T-helper 17 cell (primary cell): ENCODE measurements around the gene FNTB. TPM values are rescaled to one million over a fixed set of nuclear protein-coding genes. Genes with fewer than 3 reads are reported as not detected.

ENCODE experiments used
- ATAC-seq: fragments of 150-1000 bp; cut with Tn5 transposase; 2 replicates; pipeline ENCODE4 v1.10.0; 2021; ENCODE audit warnings: mild to moderate bottlenecking, moderate library complexity
- DNase-seq, 3 donors: peaks; one replicate each; pipeline versions ENCODE4 v3.0.0 to v3.0.0-alpha.2; 2020 to 2021
- H3K9me3 ChIP-seq: one replicate; pipeline ENCODE4 v1.7.0; 2013; ENCODE audit warnings: low read length, mild to moderate bottlenecking; ENCODE audit not compliant: control insufficient read depth, poor library complexity, severe bottlenecking
- H3K27ac Mint-ChIP-seq: one replicate; pipeline ENCODE4 v1.8.0; 2022; ENCODE audit warnings: mild to moderate bottlenecking, moderate library complexity, mixed read lengths
- H3K27me3 Mint-ChIP-seq: one replicate; pipeline ENCODE4 v1.8.0; 2022; ENCODE audit warnings: mixed read lengths
- H3K36me3 Mint-ChIP-seq: one replicate; pipeline ENCODE4 v1.8.0; 2022; ENCODE audit warnings: low read depth, mixed read lengths
- H3K4me1 Mint-ChIP-seq: one replicate; pipeline ENCODE4 v1.8.0; 2022; ENCODE audit warnings: mild to moderate bottlenecking, mixed read lengths
- H3K4me3 Mint-ChIP-seq: one replicate; pipeline ENCODE4 v1.8.0; 2022; ENCODE audit warnings: mild to moderate bottlenecking, moderate library complexity, mixed read lengths
- total RNA-seq, 4 donors: library from RNA in 2 of 4; stranded (reverse) in 2 of 4; gene quantifications; one replicate each; pipeline ENCODE4 v1.2.3 and lab custom pipeline; 2022 to 2026

The FNTB gene
- 10 to 100 TPM; 14.2 to 22.5 TPM for total RNA-seq
- total RNA-seq (lab: John Stamatoyannopoulos, UW), result 2.4 to 3.7 reads per million in 2 donors

GRCh38 chr14:64986648-64987437, at the start of gene FNTB:
FNTB (plus strand) TSS chr14:64986895; CDS start chr14:64986954, 59 bp downstream.
- DNase-seq, result peak; percentile 83 to 88 (median 85)
- H3K27me3 Mint-ChIP-seq, result peaks cover 9% of the 10 kb centered on the region
- ATAC-seq, result peak; percentile 94
- no peaks in the 10 kb centered on the region for H3K9me3 ChIP-seq
- H3K4me3 Mint-ChIP-seq, result peak within 1 kb of the TSS; percentile 98
- H3K36me3 Mint-ChIP-seq, result peaks cover 5% of the 10 kb centered on the region
- peak within 1 kb of the TSS; percentile 96 for H3K27ac Mint-ChIP-seq
- peaks cover 47% of the 10 kb centered on the region for H3K4me1 Mint-ChIP-seq

GRCh38 chr14:64937171-64937820, 49.4 kb upstream of the FNTB start:
- H3K4me3 Mint-ChIP-seq, result no peak overlapping the region
- ATAC-seq, result no peak
- peaks cover 46% of the 10 kb centered on the region for H3K4me1 Mint-ChIP-seq
- DNase-seq, result no peak
- H3K27ac Mint-ChIP-seq, result no peak overlapping the region
- H3K36me3 Mint-ChIP-seq, result peaks cover 6% of the 10 kb centered on the region
- H3K9me3 ChIP-seq, result no peaks in the 10 kb centered on the region
- H3K27me3 Mint-ChIP-seq, result no peaks in the 10 kb centered on the region

- H3K9me3 ChIP-seq, result no peaks in the 10 kb centered on the region
- Mint-ChIP-seq H3K27ac (peak overlapping the region; percentile 32), H3K36me3 (peaks cover 6% of the 10 kb centered on the region), H3K27me3 (no peaks in the 10 kb centered on the region), H3K4me1 (peaks cover 46% of the 10 kb centered on the region), H3K4me3 (no peak overlapping the region)
- ATAC-seq (no peak), DNase-seq (no peak)
Observed at GRCh38 chr14:64937821-64938193, 48.9 kb upstream of the FNTB start.

- Mint-ChIP-seq H3K36me3 (peaks cover 5% of the 10 kb centered on the region), H3K27me3 (no peaks in the 10 kb centered on the region), H3K27ac (peak overlapping the region; percentile 75), H3K4me3 (no peak overlapping the region), H3K4me1 (peaks cover 48% of the 10 kb centered on the region)
- no peaks in the 10 kb centered on the region for H3K9me3 ChIP-seq
- DNase-seq (no peak), ATAC-seq (no peak)
Observed at GRCh38 chr14:64938972-64939816, 47.5 kb upstream of the FNTB start.

- H3K36me3 Mint-ChIP-seq, result peaks cover 3% of the 10 kb centered on the region
Observed at GRCh38 chr14:64939817-64940190, 46.9 kb upstream of the FNTB start.

GRCh38 chr14:64940336-64940910, 46.3 kb upstream of the FNTB start:
- peaks cover 5% of the 10 kb centered on the region for H3K36me3 Mint-ChIP-seq
- ATAC-seq (no peak), DNase-seq (no peak)
- H3K9me3 ChIP-seq, result no peaks in the 10 kb centered on the region
- H3K4me1 Mint-ChIP-seq, result peaks cover 48% of the 10 kb centered on the region
- no peaks in the 10 kb centered on the region for H3K27me3 Mint-ChIP-seq
- H3K27ac Mint-ChIP-seq, result peak overlapping the region; percentile 75
- peak overlapping the region; percentile 56 for H3K4me3 Mint-ChIP-seq

More at GRCh38 chr14:64939817-64940190, 46.9 kb upstream of the FNTB start:
- Mint-ChIP-seq H3K27ac (peak overlapping the region; percentile 75), H3K4me3 (no peak overlapping the region), H3K4me1 (peaks cover 47% of the 10 kb centered on the region), H3K27me3 (no peaks in the 10 kb centered on the region)
- DNase-seq (no peak), ATAC-seq (no peak)
- no peaks in the 10 kb centered on the region for H3K9me3 ChIP-seq

- ATAC-seq (no peak), DNase-seq (no peak)
- H3K4me3 Mint-ChIP-seq, result no peak within 1 kb of the TSS
- peaks cover 8% of the 10 kb centered on the region for H3K36me3 Mint-ChIP-seq
- peaks cover 42% of the 10 kb centered on the region for H3K4me1 Mint-ChIP-seq
- no peaks in the 10 kb centered on the region for H3K27me3 Mint-ChIP-seq
- peak within 1 kb of the TSS; percentile 59 for H3K27ac Mint-ChIP-seq
- no peaks in the 10 kb centered on the region for H3K9me3 ChIP-seq
Observed at GRCh38 chr14:64942531-64943111, 44.1 kb upstream of the FNTB start, which contains the start of gene GPX2. GPX2 (minus strand) TSS chr14:64942745; CDS start chr14:64942726, 19 bp downstream.

- H3K4me3 Mint-ChIP-seq, result no peak overlapping the region
- H3K36me3 Mint-ChIP-seq, result peaks cover 8% of the 10 kb centered on the region
- peak overlapping the region; percentile 59 for H3K27ac Mint-ChIP-seq
- H3K4me1 Mint-ChIP-seq, result peaks cover 38% of the 10 kb centered on the region
- ATAC-seq, result no peak
- no peaks in the 10 kb centered on the region for H3K9me3 ChIP-seq
- no peak for DNase-seq
- H3K27me3 Mint-ChIP-seq, result no peaks in the 10 kb centered on the region
Observed at GRCh38 chr14:64943556-64943955, 43.1 kb upstream of the FNTB start.

GRCh38 chr14:64944041-64944440, 42.7 kb upstream of the FNTB start:
- peaks cover 36% of the 10 kb centered on the region for H3K4me1 Mint-ChIP-seq
- DNase-seq (no peak), ATAC-seq (no peak)
- H3K27ac Mint-ChIP-seq, result no peak overlapping the region
- H3K36me3 Mint-ChIP-seq, result peaks cover 8% of the 10 kb centered on the region
- H3K4me3 Mint-ChIP-seq, result no peak overlapping the region
- no peaks in the 10 kb centered on the region for H3K9me3 ChIP-seq
- no peaks in the 10 kb centered on the region for H3K27me3 Mint-ChIP-seq

- ATAC-seq, result no peak
- Mint-ChIP-seq H3K4me1 (peaks cover 30% of the 10 kb centered on the region), H3K27me3 (no peaks in the 10 kb centered on the region), H3K4me3 (no peak overlapping the region), H3K36me3 (peaks cover 8% of the 10 kb centered on the region), H3K27ac (peak overlapping the region; percentile 39)
- no peaks in the 10 kb centered on the region for H3K9me3 ChIP-seq
- DNase-seq, result no peak
Observed at GRCh38 chr14:64944861-64945260, 41.8 kb upstream of the FNTB start.

GRCh38 chr14:64945431-64946178, 41.1 kb upstream of the FNTB start:
- Mint-ChIP-seq H3K4me1 (peaks cover 25% of the 10 kb centered on the region), H3K36me3 (peaks cover 5% of the 10 kb centered on the region), H3K27me3 (no peaks in the 10 kb centered on the region), H3K4me3 (no peak overlapping the region), H3K27ac (peak overlapping the region; percentile 39)
- ATAC-seq, result no peak
- no peak for DNase-seq
- no peaks in the 10 kb centered on the region for H3K9me3 ChIP-seq
